Neural cell (in vitro differentiated cells): Measurements from ENCODE around the gene CFAP161. TPM values are rescaled to one million over a fixed set of nuclear protein-coding genes. Genes with fewer than 3 reads are reported as not detected.

Experiments
- H2AFZ ChIP-seq: fragments of 200-600, 300-800 bp; sonication (generic), shearing (Covaris generic); 2 replicates; pipeline ENCODE4 v1.6.0; 2014; ENCODE audit warnings: low read depth, mild to moderate bottlenecking, antibody characterized with exemption, low read length, moderate library complexity
- H3F3A ChIP-seq: fragments of 200-600 bp; shearing (Covaris generic); 2 replicates; pipeline ENCODE4 v1.6.1; 2016; ENCODE audit warnings: mild to moderate bottlenecking, moderate library complexity, mixed read lengths, antibody characterized with exemption, low read length; ENCODE audit not compliant: insufficient read depth, poor library complexity, severe bottlenecking
- H3K27ac ChIP-seq: fragments of 200-600, 300-800 bp; sonication (generic), shearing (Covaris generic); 2 replicates; pipeline ENCODE4 v1.5.1; 2014; ENCODE audit warnings: mild to moderate bottlenecking, low read length, moderate library complexity
- H3K27me3 ChIP-seq: fragments of 300-800, 200-600 bp; sonication (generic), shearing (Covaris generic); 2 replicates; pipeline ENCODE4 v1.6.0; 2014; ENCODE audit warnings: mild to moderate bottlenecking, low read depth, low read length, moderate library complexity; ENCODE audit not compliant: insufficient read depth
- H3K36me3 ChIP-seq: fragments of 300-800, 200-600 bp; sonication (generic), shearing (Covaris generic); 2 replicates; pipeline ENCODE4 v1.5.1; 2014; ENCODE audit warnings: mild to moderate bottlenecking, antibody characterized with exemption, low read length, moderate library complexity; ENCODE audit not compliant: insufficient read depth
- H3K4me2 ChIP-seq: fragments of 300-800, 200-600 bp; sonication (generic), shearing (Covaris generic); 2 replicates; pipeline ENCODE4 v1.6.0; 2014; ENCODE audit warnings: mild to moderate bottlenecking, low read length
- H3K4me3 ChIP-seq: fragments of 300-800, 200-600 bp; sonication (generic), shearing (Covaris generic); 2 replicates; pipeline ENCODE4 v1.5.1; 2014; ENCODE audit warnings: mild to moderate bottlenecking, low read length, moderate library complexity
- H3K79me2 ChIP-seq: fragments of 200-600 bp; shearing (Covaris generic); replicated peaks from 2 replicates; pipeline ENCODE4 v1.6.0; 2014; ENCODE audit warnings: mild to moderate bottlenecking, low read length, moderate library complexity; ENCODE audit not compliant: insufficient read depth
- H3K9ac ChIP-seq: fragments of 300-800, 200-600 bp; sonication (generic), shearing (Covaris generic); 2 replicates; pipeline ENCODE4 v1.6.1; 2016; ENCODE audit warnings: mild to moderate bottlenecking, low read length, mixed read lengths
- H3K9me2 ChIP-seq: fragments of 200-600 bp; shearing (Covaris generic); 2 replicates; pipeline ENCODE4 v1.6.1; 2016; ENCODE audit warnings: mild to moderate bottlenecking, low read length, mixed read lengths; ENCODE audit not compliant: insufficient read depth
- H3K9me3 ChIP-seq: fragments of 200-600, 300-800 bp; sonication (generic), shearing (Covaris generic); 2 replicates; pipeline ENCODE4 v1.6.1; 2016; ENCODE audit warnings: mild to moderate bottlenecking, mixed run types, low read length, moderate library complexity, mixed read lengths
- H4K20me1 ChIP-seq: fragments of 200-600 bp; shearing (Covaris generic); 2 replicates; pipeline ENCODE4 v1.6.1; 2016; ENCODE audit warnings: mild to moderate bottlenecking, mixed run types; ENCODE audit not compliant: insufficient read depth
- CTCF ChIP-seq: fragments of 450-650 bp; IDR thresholded peaks from 2 replicates; pipeline ENCODE4 v1.5.1; 2014; ENCODE audit warnings: antibody characterized with exemption, mild to moderate bottlenecking, moderate library complexity; ENCODE audit not compliant: poor library complexity, severe bottlenecking
- EP300 ChIP-seq: fragments of 450-650 bp; conservative IDR thresholded peaks from 2 replicates; pipeline ENCODE4 v1.6.1; 2014; ENCODE audit warnings: antibody characterized with exemption, mild to moderate bottlenecking, moderate library complexity; ENCODE audit not compliant: poor library complexity, severe bottlenecking
- EZH2 ChIP-seq: fragments of 200-600, 300-800 bp; shearing (Covaris generic), sonication (generic); IDR thresholded peaks from 2 replicates; pipeline ENCODE4 v1.6.1; 2014; ENCODE audit warnings: antibody characterized with exemption, low read length, borderline replicate concordance, mild to moderate bottlenecking; ENCODE audit not compliant: insufficient read depth, poor library complexity, severe bottlenecking
- MXI1 ChIP-seq: fragments of 450-650 bp; conservative IDR thresholded peaks from 2 replicates; pipeline ENCODE4 v1.6.1; 2014; ENCODE audit warnings: antibody characterized with exemption, mild to moderate bottlenecking; ENCODE audit not compliant: poor library complexity, severe bottlenecking
- POLR2AphosphoS5 ChIP-seq: IDR thresholded peaks from 2 replicates; pipeline ENCODE4 v1.6.1; 2012
- RAD21 ChIP-seq: fragments of 450-650 bp; conservative IDR thresholded peaks from 2 replicates; pipeline ENCODE4 v1.6.1; 2014; ENCODE audit warnings: antibody characterized with exemption, mild to moderate bottlenecking, moderate library complexity
- REST ChIP-seq: IDR thresholded peaks from 2 replicates; pipeline ENCODE4 v1.6.1; 2012; ENCODE audit warnings: borderline replicate concordance
- SMC3 ChIP-seq: fragments of 450-650 bp; conservative IDR thresholded peaks from 2 replicates; pipeline ENCODE4 v1.6.1; 2014; ENCODE audit warnings: antibody characterized with exemption, mild to moderate bottlenecking, moderate library complexity; ENCODE audit not compliant: poor library complexity
- TAF1 ChIP-seq: IDR thresholded peaks from 2 replicates; pipeline ENCODE4 v1.6.1; 2012; ENCODE audit warnings: low read depth
- polyA plus RNA-seq: library from polyadenylated mRNA; depleted of rRNA; stranded (reverse); fragments of >200 nt; gene quantifications from 2 replicates; pipeline ENCODE4 v1.2.3, GENCODE V29; 2014

The CFAP161 gene
- polyA plus RNA-seq, 1 donor from 2014 or later, result not detected

- Histone ChIP-seq H3K79me2 (no peaks in the 10 kb centered on the region), H3K9me3 (no peaks in the 10 kb centered on the region), H3F3A (no peaks in the 10 kb centered on the region), H3K27ac (no peak overlapping the region), H3K27me3 (no peaks in the 10 kb centered on the region), H3K9ac (no peak overlapping the region), H3K4me3 (no peak overlapping the region), H2AFZ (no peak overlapping the region), H3K9me2 (no peaks in the 10 kb centered on the region), H3K4me2 (no peak overlapping the region), H4K20me1 (no peaks in the 10 kb centered on the region), H3K36me3 (no peaks in the 10 kb centered on the region)
- TF ChIP-seq EP300, result no peak
- no peak for TF ChIP-seq MXI1
- no peak for TF ChIP-seq SMC3
- TF ChIP-seq EZH2, result no peak
- no peak for TF ChIP-seq TAF1
- no peak for TF ChIP-seq POLR2AphosphoS5
- TF ChIP-seq RAD21, result no peak
- TF ChIP-seq CTCF, result no peak
- TF ChIP-seq REST, result no peak
Measured at GRCh38 chr15:81156324-81156723, 22.3 kb downstream of the CFAP161 start.

- Histone ChIP-seq H3K4me3 (no peak overlapping the region), H3K36me3 (no peaks in the 10 kb centered on the region), H2AFZ (no peak overlapping the region), H4K20me1 (no peaks in the 10 kb centered on the region), H3K9me2 (no peaks in the 10 kb centered on the region), H3K27me3 (no peaks in the 10 kb centered on the region), H3K9me3 (no peaks in the 10 kb centered on the region), H3K9ac (no peak overlapping the region), H3K79me2 (no peaks in the 10 kb centered on the region), H3K4me2 (no peak overlapping the region), H3K27ac (no peak overlapping the region), H3F3A (no peaks in the 10 kb centered on the region)
- no peak for TF ChIP-seq REST
Measured at GRCh38 chr15:81157195-81157938, 23.3 kb downstream of the CFAP161 start.
